Kidney (tissue), 14 donors: ENCODE results near the gene RGP1. TPM values are rescaled to one million over a fixed set of nuclear protein-coding genes. Genes with fewer than 3 reads are reported as not detected.

Experiments used
- DNase-seq, 5 donors: peaks; one replicate each; pipeline ENCODE4 v3.0.0-alpha.2; 2013 to 2020
- FAIRE-seq: peaks from 2 replicates; lab custom pipeline; 2012; peaks lifted over from hg19 to GRCh38; lab: Jason Lieb, UNC
- H3K27ac ChIP-seq, 2 donors: one replicate each; pipeline ENCODE4 v1.7.0; 2013; ENCODE audit warnings: low read depth in 2 of 2, low read length in 2 of 2, inconsistent platforms in 1 of 2
- H3K27me3 ChIP-seq: one replicate; pipeline ENCODE4 v1.7.1; 2013; ENCODE audit warnings: low read length, inconsistent platforms; ENCODE audit not compliant: control insufficient read depth, insufficient read depth
- H3K36me3 ChIP-seq, 3 donors: one replicate each; pipeline versions ENCODE4 v1.7.0 to v1.7.1; 2013; ENCODE audit warnings: low read length in 3 of 3, control low read depth in 1 of 3, inconsistent platforms in 1 of 3; ENCODE audit not compliant: insufficient read depth in 3 of 3, control insufficient read depth in 2 of 3
- H3K4me1 ChIP-seq, 3 donors: one replicate each; pipeline versions ENCODE4 v1.7.0 to v1.7.1; 2013; ENCODE audit warnings: low read length in 3 of 3, inconsistent platforms in 1 of 3, low read depth in 1 of 3; ENCODE audit not compliant: control insufficient read depth in 2 of 3, insufficient read depth in 2 of 3
- H3K4me3 ChIP-seq, 3 donors: one replicate each; pipeline versions ENCODE4 v1.7.0 to v1.8.1; 2013; ENCODE audit warnings: low read length in 3 of 3, control low read depth in 1 of 3, inconsistent platforms in 1 of 3
- H3K9ac ChIP-seq, 3 donors: one replicate each; pipeline versions ENCODE4 v1.7.0 to v1.7.1; 2013; ENCODE audit warnings: low read length in 3 of 3, control low read depth in 1 of 3, inconsistent platforms in 1 of 3
- H3K9me3 ChIP-seq, 3 donors: one replicate each; pipeline versions ENCODE4 v1.7.0 to v1.7.1; 2013; ENCODE audit warnings: low read length in 3 of 3, control low read depth in 1 of 3, inconsistent platforms in 1 of 3; ENCODE audit not compliant: control insufficient read depth in 2 of 3, insufficient read depth in 1 of 3
- intact Hi-C: fragments of 100-400 bp; cut with DNase I; formaldehyde crosslinking; loops from one replicate; pipeline ENCODE4 v1.11.1; 2022
- polyA plus RNA-seq: library from polyadenylated mRNA; stranded (reverse); fragments of 350-450 nt; fragmentation: Illumina TruSeq; extraction: RNeasy Lipid Tissue Mini Kit (QIAGEN cat#74804); gene quantifications from one replicate; pipeline ENCODE4 v1.2.3, GENCODE V29; 2014; ENCODE audit warnings: low read depth, low replicate concordance; ENCODE audit not compliant: insufficient read depth
- total RNA-seq: library from RNA; stranded (reverse); fragmentation: NEBNext Ultra II Directional; extraction: Animal tissue kit (Norgen Biotek cat#: 25700); gene quantifications from one replicate; pipeline ENCODE4 v1.2.1, GENCODE V29; 2021
- TF ChIP-seq, protein P1 (sequence below): IDR thresholded peaks from 3 replicates; pipeline ENCODE4 v1.5.1; 2012; ENCODE audit warnings: mild to moderate bottlenecking, moderate library complexity, borderline replicate concordance; ENCODE audit not compliant: insufficient read depth; ENCODE audit errors: extremely low read depth
- donor health status: control.
- donor health status: control.
- donor health status: control.
- donor health status: control.
- donor health status: control.
- donor health status: DM: yes; HTN: yes; CAD: no.
- donor health status: Normal renal cell carcinoma (clear cell type).

RGP1 gene
- total and polyA plus RNA-seq, 2 donors from 2014 or later: 11.0 to 39.2 TPM

DNA sequence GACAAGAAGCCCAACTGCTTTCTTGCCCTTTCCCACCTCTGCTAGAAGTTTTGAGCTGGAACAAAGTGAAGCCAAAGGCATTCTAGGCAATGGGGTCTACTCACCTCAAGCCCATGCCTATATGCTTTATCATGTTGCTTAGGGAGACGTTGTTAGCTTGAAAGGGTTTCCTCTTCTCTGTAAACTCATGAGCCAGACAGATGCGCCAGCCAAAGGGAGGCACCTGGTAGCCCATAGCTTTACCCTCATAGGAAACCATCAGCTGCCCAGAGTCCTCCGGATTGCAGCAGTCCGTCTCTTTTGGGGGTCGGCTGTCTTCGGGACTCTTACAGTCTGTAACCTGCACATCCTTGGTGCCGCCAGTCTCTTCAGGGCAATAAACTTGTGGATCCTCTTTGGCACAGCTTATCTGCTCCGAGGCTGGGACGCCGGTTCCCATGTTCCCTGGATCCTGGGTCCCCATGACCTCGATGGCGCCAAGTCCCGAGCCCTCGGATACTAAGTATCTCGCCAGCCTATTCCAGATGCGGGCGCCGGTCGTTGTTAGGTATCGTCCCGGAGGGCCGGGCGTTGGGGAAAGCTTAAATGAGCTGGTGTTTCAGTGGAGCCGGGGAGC lies 737 bp upstream of the RGP1 start:
- Histone ChIP-seq H3K36me3 (peaks cover 14 to 42% (median 36%) of the 10 kb centered on the region in 3 donors), H3K27me3 (no peaks in the 10 kb centered on the region), H3K9ac (peak overlapping the region; percentile 84 to 96 (median 91)), H3K9me3 (no peaks in the 10 kb centered on the region), H3K4me1 (peaks cover 0 to 26% (median 11%) of the 10 kb centered on the region in 3 donors), H3K4me3 (peak overlapping the region; percentile 81 to 91 (median 84)), H3K27ac (peak overlapping the region; percentile 90 to 95)
- DNase-seq: no peak
- FAIRE-seq: no peak
- TF ChIP-seq, protein P1, sequence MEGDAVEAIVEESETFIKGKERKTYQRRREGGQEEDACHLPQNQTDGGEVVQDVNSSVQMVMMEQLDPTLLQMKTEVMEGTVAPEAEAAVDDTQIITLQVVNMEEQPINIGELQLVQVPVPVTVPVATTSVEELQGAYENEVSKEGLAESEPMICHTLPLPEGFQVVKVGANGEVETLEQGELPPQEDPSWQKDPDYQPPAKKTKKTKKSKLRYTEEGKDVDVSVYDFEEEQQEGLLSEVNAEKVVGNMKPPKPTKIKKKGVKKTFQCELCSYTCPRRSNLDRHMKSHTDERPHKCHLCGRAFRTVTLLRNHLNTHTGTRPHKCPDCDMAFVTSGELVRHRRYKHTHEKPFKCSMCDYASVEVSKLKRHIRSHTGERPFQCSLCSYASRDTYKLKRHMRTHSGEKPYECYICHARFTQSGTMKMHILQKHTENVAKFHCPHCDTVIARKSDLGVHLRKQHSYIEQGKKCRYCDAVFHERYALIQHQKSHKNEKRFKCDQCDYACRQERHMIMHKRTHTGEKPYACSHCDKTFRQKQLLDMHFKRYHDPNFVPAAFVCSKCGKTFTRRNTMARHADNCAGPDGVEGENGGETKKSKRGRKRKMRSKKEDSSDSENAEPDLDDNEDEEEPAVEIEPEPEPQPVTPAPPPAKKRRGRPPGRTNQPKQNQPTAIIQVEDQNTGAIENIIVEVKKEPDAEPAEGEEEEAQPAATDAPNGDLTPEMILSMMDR: no peak
- intact Hi-C loops: no loop called here

DNA sequence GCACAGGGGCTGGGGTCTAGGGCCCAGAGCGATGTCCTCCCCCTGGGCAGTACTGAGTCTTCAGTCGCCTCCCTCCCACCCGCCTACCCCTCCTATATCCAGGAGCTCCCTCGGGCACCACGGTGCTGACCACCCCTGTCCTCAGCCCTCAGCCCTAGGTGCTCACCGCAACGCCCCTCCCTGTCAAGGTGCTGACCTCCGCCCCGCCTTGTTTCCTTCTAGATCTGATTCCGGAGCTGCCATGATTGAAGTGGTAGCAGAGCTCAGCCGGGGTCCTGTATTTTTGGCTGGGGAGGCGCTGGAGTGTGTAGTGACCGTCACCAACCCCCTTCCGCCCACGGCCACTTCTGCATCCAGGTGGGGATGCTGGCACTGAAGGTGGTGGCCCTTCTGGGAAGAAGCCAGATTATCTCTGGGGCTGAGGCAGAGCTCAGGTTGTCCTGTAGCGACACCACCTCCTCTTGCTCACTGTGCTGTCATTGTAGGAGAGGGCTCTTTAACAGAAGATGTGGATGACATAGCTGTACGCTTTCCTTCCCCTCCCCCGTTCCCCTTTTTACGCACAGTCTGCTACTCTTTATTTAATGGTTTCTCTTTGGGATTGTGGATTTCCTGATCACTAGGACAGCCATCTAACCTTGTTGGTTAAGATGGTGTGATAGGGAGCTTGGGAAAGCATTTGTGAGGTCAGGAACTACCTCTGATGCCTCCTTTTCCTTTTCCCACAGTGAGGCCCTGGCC lies 598 bp downstream of the RGP1 start:
- intact Hi-C loops: no loop called here
- peak in 4 of 5 donors; percentile 35 to 88 (median 64) for DNase-seq
- TF ChIP-seq, protein P1: no peak

DNA sequence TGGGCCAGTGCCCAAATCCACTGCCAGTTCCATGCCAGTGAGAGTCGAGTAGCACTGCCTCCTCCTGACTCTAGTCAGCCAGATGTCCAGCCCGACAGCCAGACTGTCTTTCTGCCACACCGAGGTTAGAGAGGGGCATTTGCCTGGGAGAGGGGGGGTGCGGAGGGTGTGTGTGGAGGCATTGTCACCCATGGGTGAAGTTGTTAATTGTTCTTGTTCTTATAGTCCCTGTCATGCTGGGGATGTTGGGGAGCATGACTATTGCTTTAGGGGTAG lies 1.1 kb downstream of the RGP1 start:
- no peak for DNase-seq
- Histone ChIP-seq H3K4me1 (peaks cover 0 to 23% (median 8%) of the 10 kb centered on the region in 3 donors), H3K36me3 (peaks cover 11 to 38% (median 31%) of the 10 kb centered on the region in 3 donors), H3K27me3 (no peaks in the 10 kb centered on the region), H3K9me3 (no peaks in the 10 kb centered on the region), H3K27ac (peak overlapping the region; percentile 0 to 90), H3K9ac (peak overlapping the region in 2 of 3 donors; percentile 83 to 94), H3K4me3 (peak overlapping the region; percentile 77 to 91 (median 82))
- intact Hi-C loops: no loop called here
- TF ChIP-seq, protein P1: no peak
- no peak for FAIRE-seq

More for the DNA sequence above, 598 bp downstream of the RGP1 start:
- Histone ChIP-seq H3K9ac (peak overlapping the region; percentile 69 to 94 (median 83)), H3K4me1 (peaks cover 0 to 24% (median 8%) of the 10 kb centered on the region in 3 donors), H3K9me3 (no peaks in the 10 kb centered on the region), H3K4me3 (peak overlapping the region; percentile 77 to 91 (median 82)), H3K27me3 (no peaks in the 10 kb centered on the region), H3K36me3 (peaks cover 11 to 38% (median 32%) of the 10 kb centered on the region in 3 donors), H3K27ac (peak overlapping the region; percentile 90 to 95)
- FAIRE-seq: no peak
